Astrocyte of the cerebellum (primary cell): ENCODE measurements around the gene NUTM1.
A peak's percentile ranks its signal among the peaks of the same experiment; 100 is the strongest.

Experiments
- DNase-seq: peaks from one replicate; pipeline ENCODE4 v3.0.0-alpha.2; 2011; ENCODE audit warnings: low read depth
- H3K4me3 ChIP-seq: 2 replicates; pipeline ENCODE4 v1.5.1; 2011; ENCODE audit warnings: mild to moderate bottlenecking, low read depth, low read length, moderate library complexity
- in situ Hi-C: cut with HindIII; loops from 2 replicates; pipeline ENCODE4 v1.10.0; 2017; ENCODE audit warnings: low sequenced_read_pairs
- TF ChIP-seq, protein P1 (sequence below): IDR thresholded peaks from 2 replicates; pipeline ENCODE4 v1.5.1; 2012; ENCODE audit warnings: low read length, low read depth, moderate library complexity, mild to moderate bottlenecking; ENCODE audit errors: missing control alignments

Gene NUTM1

DNA sequence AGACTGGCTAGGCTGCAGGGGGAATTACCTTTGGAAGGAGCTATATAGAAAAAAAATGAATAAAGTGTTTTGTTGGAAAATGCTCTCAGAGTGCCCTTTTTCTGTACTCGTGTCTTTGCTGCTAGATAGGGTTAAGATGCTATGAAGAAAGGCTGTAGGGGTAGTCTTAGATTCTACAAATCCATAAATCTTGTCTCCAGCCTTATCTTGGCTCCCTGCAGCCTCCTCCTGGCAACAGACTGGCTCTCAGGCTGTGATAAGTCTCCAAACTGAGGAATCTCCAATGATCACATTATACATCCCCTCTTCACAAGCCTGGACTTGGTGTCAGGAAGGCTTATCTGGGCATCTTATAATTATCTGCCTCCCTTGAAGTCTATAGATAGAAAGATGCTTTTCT lies 14.5 kb downstream of the NUTM1 start:
- no peak overlapping the region for H3K4me3 ChIP-seq
- DNase-seq, result no peak
- in situ Hi-C loops, result no loop called here
- TF ChIP-seq, protein P1, sequence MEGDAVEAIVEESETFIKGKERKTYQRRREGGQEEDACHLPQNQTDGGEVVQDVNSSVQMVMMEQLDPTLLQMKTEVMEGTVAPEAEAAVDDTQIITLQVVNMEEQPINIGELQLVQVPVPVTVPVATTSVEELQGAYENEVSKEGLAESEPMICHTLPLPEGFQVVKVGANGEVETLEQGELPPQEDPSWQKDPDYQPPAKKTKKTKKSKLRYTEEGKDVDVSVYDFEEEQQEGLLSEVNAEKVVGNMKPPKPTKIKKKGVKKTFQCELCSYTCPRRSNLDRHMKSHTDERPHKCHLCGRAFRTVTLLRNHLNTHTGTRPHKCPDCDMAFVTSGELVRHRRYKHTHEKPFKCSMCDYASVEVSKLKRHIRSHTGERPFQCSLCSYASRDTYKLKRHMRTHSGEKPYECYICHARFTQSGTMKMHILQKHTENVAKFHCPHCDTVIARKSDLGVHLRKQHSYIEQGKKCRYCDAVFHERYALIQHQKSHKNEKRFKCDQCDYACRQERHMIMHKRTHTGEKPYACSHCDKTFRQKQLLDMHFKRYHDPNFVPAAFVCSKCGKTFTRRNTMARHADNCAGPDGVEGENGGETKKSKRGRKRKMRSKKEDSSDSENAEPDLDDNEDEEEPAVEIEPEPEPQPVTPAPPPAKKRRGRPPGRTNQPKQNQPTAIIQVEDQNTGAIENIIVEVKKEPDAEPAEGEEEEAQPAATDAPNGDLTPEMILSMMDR, result no peak

GRCh38 chr15:34358367-34358766 lies 15.3 kb downstream of the NUTM1 start:
- no peak for DNase-seq
- TF ChIP-seq, protein P1, result peak; percentile 47
- H3K4me3 ChIP-seq, result no peak overlapping the region
- in situ Hi-C loops, result no loop called here

GRCh38 chr15:34358948-34359347 lies 15.8 kb downstream of the NUTM1 start:
- TF ChIP-seq, protein P1, result no peak
- DNase-seq, result no peak
- in situ Hi-C loops, result no loop called here
- no peak overlapping the region for H3K4me3 ChIP-seq

GRCh38 chr15:34359416-34359815 lies 16.3 kb downstream of the NUTM1 start:
- TF ChIP-seq, protein P1, result no peak
- no peak overlapping the region for H3K4me3 ChIP-seq
- in situ Hi-C loops, result no loop called here
- DNase-seq, result no peak

GRCh38 chr15:34360298-34360697 lies 17.2 kb downstream of the NUTM1 start:
- no peak for DNase-seq
- no peak overlapping the region for H3K4me3 ChIP-seq
- in situ Hi-C loops, result no loop called here
- TF ChIP-seq, protein P1, result no peak

GRCh38 chr15:34361278-34361677 lies 18.2 kb downstream of the NUTM1 start:
- TF ChIP-seq, protein P1, result no peak
- in situ Hi-C loops, result no loop called here
- no peak overlapping the region for H3K4me3 ChIP-seq
- no peak for DNase-seq
